D721Med (cell line): ENCODE data around the gene LGALS3BP.
"Not testable (repeated sequence)": the region's sequence is repeated elsewhere in the genome, so short reads cannot be mapped to it uniquely, and the experiment has no call there.

Source experiments
- DNase-seq: peaks from one replicate; pipeline ENCODE4 v3.0.0; 2011; ENCODE audit warnings: low spot score; ENCODE audit not compliant: insufficient read length
- FAIRE-seq: peaks from 2 replicates; lab custom pipeline; 2011; peaks lifted over from hg19 to GRCh38; lab: Jason Lieb, UNC
- TF ChIP-seq, protein P1 (sequence below): IDR thresholded peaks from 2 replicates; pipeline ENCODE4 v1.5.1; 2012; ENCODE audit warnings: mild to moderate bottlenecking, control low read depth; ENCODE audit not compliant: insufficient read depth; ENCODE audit errors: missing control alignments

LGALS3BP gene

GRCh38 chr17:78946631-78947030 is 33.1 kb downstream of the LGALS3BP start:
- DNase-seq = no peak
- FAIRE-seq = no peak
- TF ChIP-seq, protein P1, sequence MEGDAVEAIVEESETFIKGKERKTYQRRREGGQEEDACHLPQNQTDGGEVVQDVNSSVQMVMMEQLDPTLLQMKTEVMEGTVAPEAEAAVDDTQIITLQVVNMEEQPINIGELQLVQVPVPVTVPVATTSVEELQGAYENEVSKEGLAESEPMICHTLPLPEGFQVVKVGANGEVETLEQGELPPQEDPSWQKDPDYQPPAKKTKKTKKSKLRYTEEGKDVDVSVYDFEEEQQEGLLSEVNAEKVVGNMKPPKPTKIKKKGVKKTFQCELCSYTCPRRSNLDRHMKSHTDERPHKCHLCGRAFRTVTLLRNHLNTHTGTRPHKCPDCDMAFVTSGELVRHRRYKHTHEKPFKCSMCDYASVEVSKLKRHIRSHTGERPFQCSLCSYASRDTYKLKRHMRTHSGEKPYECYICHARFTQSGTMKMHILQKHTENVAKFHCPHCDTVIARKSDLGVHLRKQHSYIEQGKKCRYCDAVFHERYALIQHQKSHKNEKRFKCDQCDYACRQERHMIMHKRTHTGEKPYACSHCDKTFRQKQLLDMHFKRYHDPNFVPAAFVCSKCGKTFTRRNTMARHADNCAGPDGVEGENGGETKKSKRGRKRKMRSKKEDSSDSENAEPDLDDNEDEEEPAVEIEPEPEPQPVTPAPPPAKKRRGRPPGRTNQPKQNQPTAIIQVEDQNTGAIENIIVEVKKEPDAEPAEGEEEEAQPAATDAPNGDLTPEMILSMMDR = no peak

- no peak for FAIRE-seq
- no peak for DNase-seq
- TF ChIP-seq, protein P1 = no peak
Observed at GRCh38 chr17:78946131-78946530, 33.6 kb downstream of the LGALS3BP start.

DNA sequence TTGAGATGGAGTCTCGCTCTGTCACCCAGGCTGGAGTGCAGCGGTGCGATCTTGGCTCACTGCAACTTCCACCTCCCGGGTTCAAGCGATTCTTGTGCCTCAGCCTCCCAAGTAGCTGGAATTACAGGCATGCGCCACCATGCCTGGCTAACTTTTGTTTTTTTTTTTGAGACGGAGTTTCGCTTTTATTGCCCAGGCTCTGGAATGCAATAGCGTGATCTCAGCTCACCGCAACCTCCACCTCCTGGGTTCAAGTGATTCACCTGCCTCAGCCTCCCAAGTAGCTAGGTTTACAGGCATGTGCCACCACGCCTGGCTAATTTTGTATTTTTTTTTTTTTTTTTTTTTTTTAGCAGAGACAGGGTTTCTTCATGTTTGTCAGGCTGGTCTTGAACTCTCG is 34.3 kb downstream of the LGALS3BP start:
- FAIRE-seq, DNase-seq: not testable (repeated sequence)

DNA sequence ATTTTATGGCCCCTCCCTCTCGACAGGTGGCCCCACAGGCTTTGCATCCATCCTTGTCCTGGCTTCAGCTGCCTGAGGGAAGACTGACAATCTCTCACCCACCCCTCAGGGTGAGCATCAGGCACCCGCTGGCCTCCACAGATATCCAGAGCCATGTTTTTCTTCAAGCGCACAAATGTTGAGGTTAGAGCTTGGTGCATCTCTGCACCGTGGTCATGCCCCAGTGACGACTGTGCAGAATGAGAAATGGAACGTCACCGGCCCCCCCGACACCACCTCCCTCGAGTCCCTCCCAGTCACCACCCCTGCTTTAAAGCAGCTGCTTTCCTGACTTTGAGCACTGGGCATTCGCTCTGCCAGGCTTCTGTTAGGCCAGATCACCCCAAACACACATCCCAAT is 34.8 kb downstream of the LGALS3BP start:
- no peak for FAIRE-seq
- TF ChIP-seq, protein P1 = no peak

GRCh38 chr17:78944026-78944425 is 35.7 kb downstream of the LGALS3BP start:
- DNase-seq (no peak), FAIRE-seq (no peak)
- TF ChIP-seq, protein P1 = no peak

More for the DNA sequence above, 34.8 kb downstream of the LGALS3BP start:
- DNase-seq = no peak

DNA sequence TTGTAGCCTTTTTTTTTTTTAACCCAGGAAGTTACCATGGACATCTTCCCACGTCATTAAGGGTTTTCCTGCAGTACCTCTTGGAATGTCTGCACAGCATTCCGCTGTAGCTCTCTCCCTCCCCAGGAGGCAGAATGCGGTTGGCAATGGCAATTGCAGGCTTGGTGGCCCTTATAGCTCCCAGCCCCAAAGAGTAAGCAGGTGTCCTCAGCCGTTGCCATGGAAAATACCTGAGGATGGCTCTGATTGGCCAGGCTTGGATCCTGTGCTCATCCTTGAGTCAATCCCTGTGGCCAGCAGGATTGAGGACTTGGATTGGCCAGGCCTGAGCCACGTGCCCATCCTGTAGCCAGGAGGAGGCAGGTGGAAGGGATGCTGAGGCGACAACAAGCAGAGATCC is 39.0 kb downstream of the LGALS3BP start:
- no peak for FAIRE-seq
- no peak for DNase-seq
- TF ChIP-seq, protein P1 = no peak

DNA sequence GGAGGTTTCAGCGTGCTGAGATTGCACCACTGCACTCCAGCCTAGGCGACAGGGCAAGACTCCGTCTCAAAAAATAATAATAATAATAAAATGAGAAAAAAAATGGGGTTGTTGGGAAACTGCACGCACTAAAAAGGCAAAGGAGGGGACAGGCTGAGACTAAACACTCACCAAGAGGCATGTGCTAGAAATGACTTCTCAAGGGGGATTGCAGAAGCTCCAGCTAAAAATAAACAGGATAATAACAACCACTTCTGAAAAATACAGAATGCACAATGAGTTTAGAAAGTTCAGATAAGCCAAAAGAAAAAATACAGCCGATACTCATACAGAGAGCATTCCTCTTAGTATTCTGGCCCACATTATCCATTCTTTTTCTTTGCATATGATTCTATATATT is 39.5 kb downstream of the LGALS3BP start:
- DNase-seq (no peak), FAIRE-seq (no peak)
- TF ChIP-seq, protein P1 = no peak

DNA sequence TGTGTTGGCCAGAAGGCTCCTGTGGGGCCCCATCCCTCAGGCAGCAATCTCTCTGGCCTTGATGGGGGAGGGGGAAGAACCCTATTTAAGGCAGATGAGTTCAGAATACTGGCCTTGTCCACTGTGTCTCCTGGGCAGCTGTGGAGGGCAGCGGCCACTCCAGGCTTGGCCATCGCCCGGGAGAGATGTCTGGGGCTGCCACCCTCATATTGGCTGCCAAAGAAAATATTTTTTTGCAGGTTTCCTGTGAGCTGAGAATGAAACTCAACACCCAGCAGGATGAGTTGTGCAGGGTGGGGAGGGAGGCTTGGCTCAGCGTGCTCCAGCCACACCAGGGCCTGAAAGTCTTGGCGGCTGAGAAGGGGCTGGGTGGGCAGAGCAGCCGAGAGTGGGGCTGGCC is 40.1 kb downstream of the LGALS3BP start:
- DNase-seq (no peak), FAIRE-seq (no peak)
- TF ChIP-seq, protein P1 = no peak
